GM21528 (cell line): ENCODE measurements around the gene LAIR1.
"Not testable (repeated sequence)": the region's sequence is repeated elsewhere in the genome, so short reads cannot be mapped to it uniquely, and the experiment has no call there.

Experiments used
- ATAC-seq: cut with Tn5 transposase; IDR thresholded peaks from one replicate; pipeline ENCODE4 v1.9.1; 2021; ENCODE audit warnings: mild to moderate bottlenecking, moderate library complexity; ENCODE audit not compliant: unreplicated experiment, low FRiP score

Gene LAIR1

DNA sequence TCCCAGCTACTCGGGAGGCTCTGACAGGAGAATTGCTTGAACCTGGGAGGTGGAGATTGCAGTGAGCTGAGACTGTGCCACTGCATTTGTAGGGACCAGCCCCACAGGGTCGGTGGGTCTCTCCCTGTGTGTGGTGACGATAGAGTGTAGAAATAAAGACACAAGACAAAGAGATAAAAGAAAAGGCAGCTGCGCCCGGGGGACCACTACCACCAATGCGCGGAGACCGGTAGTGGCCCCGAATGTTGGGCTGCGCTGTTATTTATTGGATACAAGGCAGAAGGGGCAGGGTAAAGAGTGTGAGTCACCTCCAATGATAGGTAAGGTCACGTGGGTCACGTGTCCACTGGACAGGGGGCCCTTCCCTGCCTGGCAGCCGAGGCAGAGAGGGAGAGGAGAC, 42.4 kb downstream of the LAIR1 start:
- ATAC-seq = not testable (repeated sequence)

DNA sequence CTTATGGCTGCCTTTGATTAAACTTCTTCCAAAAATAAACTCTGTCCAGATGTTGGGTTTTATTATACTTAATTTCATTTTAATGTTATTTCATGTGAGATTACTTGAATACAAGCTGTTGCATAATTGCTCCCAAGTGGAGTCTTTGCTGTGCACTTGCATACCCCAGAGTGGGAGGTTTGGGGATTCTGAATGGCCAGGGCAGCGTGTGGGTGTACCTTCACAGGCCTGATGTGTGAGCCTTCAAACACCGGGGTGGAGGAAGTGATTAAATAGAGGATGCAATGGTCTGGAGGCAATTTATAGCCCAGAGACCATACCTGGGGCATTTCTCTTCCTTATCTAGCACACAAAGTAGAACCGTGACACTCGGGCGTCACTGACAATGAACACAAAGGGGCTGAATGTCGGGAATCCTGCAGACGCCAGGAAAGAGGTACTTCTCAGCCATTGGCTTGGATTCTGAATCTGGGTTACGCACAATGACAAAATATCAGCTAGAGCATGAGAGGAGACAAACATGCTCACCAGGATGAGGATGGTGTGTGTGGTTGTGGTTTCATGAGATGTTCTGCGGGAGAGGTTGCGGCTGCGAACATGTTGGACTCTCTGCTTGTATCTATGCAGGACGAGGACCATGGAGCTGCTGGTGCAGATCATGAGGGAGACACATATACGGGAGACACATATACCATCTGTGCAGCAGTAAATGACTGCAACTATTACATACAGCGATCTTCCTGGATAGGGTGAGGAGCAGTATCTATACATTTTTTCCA, 44.6 kb downstream of the LAIR1 start:
- no peak for ATAC-seq

DNA sequence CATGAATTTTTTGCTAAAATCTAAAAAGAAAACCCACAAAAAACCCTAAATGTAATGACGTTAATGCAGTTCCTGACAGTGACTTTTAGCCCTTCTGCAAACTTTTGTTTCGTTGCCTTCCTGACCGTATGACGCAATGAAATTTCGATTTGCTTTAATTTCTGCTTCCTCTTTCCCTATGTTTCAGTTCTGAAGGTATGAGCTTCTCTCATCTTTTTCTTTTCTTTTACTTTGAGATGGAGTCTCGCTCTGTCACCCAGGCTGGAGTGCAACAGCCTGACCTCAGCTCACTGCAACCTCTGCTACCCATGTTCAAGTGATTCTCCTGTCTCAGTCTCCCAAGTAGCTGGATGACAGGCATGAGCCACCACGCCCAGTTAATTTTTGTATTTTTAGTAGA, 45.7 kb downstream of the LAIR1 start:
- no peak for ATAC-seq

DNA sequence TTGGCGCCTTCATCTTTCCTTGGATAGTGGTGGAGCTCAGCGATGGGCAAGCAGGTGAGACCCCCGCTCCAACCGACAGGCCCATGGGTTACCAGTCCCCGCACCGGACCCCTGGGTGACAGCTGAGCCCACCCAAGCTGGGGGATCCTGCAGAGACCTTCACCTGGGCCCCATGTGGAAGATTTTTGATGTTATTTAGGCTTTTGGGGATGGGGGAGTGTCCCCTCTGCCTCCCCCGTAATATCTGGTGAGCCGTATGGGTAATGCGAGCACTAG, 46.8 kb downstream of the LAIR1 start:
- no peak for ATAC-seq

DNA sequence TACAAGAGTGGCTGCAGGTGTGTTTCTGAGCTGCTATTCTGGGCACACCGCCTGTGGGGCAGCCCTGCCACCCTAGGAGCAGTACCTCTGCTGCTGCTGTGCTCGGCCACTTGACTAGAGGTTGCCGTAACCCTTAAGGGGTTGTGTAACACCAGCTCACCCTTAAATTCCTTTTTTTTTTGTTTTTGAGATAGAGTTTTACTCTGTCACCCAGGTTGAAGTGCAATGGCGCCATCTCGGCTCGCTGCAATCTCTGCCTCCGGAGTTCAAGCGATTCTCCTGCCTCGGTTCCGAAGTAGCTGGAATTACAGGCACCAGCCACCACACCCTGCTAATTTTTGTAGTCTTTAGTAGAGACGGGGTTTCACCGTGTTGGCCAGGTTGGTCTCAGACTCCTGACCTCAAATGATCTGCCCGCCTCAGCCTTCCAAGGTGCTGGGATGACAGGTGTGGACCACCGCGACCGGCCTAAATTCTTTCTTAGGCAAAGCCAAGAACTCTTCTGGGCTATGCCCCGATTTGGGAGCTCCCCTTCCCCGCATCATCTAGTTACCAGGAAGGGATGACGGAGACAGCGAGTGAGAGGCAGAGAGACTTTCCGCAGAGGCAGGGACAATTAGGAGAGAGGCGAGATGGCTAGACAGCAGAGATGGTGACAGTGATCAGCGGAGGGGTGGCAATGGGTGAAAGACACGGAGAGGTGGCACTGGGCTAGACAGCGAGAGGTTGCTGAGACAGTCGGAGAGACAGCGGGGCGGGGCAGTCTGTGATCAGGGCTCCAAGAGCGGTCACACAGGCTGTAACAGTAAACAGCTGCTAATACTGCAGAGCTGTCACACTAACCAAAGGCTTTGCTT, 47.4 kb downstream of the LAIR1 start:
- no peak for ATAC-seq

DNA sequence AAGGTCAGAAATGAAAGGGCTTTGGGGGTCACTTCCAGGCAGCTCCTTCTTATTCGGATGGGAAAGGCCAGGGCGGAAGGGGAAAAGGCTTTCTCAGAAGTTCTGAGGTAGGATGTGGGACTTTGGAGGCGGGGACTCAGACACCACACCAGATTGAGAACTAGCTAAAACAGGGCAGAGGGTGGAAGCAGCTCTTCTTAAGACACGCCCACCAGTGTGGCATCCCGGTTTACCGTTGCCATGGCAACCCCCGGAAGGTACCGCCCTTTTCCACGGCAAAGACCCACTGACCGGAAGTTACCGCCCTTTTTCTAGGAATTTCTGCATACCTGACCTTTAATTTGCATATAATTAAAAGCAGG, 48.0 kb downstream of the LAIR1 start:
- ATAC-seq = no peak

DNA sequence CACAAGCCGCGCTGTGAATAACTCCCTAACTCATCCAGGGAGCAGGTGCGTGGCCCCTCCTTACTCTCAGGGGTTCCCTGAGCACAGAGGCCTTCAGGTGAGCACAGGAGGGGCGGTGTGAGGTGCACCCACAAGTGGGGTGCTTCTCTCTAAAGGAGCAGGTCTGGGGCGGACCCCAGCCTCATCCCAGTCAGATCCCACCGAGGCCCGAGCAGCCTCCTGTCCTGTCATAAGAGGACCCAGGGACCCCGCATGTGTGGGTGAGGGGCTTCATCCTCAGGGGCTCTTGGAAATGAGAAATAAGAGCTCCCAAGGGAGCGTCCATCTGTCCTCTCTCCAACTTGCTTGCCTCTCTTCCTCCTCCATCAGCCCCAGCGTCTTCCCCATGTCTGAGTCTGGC, 48.8 kb downstream of the LAIR1 start:
- no peak for ATAC-seq

DNA sequence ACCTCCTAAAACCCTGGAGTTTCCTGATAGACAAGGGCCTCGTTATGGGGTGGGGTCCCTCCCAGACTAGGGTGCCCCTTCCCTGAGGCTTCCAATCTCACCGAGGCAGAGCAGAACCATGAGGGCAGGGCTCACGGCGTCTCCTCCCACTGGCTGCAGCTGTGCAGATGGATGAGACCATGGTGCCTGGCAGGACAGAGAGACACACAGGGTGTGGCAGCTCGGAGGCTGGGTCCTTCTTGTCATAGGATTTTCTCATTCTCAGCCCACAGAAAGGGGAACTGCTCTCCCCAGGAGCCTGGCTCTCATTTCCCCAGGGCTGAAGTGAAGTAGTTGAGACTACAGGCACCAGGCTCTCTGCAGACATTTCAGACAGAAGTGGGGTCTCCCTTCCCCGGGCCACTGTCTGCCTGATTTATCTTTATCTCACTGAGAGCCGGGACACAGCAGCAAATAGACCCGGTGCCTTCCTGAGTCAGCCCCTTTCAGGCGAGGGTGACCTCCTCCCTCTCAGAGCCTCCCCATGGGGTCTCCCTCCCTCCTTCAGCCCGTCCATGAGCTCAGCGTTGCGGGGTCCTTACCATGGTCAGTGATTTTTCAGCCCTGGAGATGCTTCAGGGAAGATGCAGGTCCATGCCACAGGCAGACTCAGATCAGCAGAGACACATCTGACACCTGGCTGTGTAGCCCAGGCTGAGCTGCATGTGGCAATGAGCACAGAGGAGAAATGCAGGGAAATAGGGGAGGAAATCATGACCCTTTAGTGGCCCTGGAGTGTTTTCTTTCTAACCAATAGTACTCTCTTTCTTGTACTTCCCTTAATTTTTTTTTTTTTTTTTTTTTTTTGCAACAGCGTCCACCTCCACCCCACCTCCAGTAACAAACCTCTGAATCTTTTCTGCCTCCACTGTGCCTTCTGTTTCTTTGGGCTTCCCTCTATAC, 52.0 kb downstream of the LAIR1 start, which contains the start of gene LILRA5:
Gene LILRA5, minus strand, starts transcription at position 731 of the 942 bp plus-strand sequence. Its CDS starts 147 bp downstream, at position 584.
- ATAC-seq = no peak

DNA sequence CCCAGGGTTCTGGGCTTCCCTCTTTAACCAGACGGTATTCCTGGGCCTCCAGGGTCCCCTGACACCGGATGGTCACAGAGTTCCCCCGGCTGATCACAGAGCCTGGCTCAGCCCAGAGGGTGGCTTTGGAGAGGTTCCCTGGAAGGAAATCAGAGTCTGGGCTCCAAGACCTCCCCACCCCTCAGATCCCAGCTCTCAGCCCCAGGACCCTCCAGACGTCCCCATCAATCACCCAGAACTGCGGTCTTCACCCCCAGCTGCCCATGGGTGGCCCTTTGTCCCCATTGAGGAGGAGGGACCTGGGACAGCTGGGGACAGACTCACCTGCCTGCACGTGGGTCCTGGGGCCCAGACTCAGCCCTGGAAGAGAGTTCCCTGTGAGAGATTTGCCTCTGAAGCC, 52.7 kb downstream of the LAIR1 start:
- no peak for ATAC-seq

DNA sequence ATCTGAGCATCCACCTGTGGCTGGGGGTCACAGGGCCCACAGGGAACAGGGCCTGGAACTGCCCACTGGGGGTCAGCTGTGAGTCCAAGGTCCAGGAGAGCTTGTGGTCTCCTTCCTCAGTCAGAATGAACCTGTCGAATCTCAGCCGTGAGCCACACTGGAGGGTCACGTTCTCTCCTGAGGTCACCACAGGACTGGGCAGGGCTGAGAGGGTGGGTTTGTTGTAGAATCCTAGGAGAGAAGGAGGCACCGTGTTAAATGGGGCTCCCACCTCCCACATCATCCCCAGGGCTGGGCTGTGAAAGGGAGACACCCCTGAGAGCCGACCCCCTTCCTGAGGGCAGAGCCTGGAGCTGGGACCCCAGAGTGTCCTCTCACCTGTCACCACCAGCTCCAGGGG, 53.2 kb downstream of the LAIR1 start:
- ATAC-seq = no peak

DNA sequence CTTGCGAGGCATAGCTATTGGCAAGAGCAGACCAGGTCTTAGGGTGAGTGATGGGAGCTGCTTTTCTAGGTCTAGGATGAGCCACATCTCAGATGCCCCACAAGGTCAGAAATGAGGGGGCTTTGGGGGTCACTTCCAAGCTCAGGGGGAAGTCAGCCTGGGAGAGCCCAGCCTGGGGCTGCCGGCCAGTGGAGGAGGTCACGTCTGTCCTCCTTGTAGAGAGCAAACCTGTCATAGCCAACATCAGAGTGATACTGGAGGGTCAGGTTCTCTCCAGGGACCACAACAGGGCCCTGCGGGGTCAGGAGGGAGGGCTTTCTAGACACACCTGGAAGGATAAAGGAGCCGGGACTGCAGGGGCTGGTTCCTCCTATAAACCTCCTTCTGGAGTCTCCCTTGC, 54.2 kb downstream of the LAIR1 start:
- no peak for ATAC-seq

DNA sequence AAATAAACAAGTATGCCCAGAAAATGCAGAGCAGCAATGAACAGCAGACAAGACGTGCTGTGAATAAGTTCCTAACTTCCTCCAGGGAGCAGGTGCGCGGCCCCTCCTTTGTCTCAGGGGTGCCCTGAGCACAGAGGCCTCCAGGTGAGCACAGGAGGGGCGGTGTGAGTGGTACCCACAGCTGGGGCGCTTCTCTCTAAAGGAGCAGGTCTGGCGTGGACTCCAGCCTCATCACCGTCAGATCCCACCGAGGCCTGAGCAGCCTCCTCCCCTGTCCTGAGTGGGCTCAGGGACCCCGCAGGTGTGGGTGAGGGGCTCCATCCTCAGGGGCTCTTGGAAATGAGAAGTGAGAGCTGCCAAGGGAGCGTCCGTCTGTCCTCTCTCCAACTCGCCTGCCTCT, 54.9 kb downstream of the LAIR1 start:
- ATAC-seq = no peak

DNA sequence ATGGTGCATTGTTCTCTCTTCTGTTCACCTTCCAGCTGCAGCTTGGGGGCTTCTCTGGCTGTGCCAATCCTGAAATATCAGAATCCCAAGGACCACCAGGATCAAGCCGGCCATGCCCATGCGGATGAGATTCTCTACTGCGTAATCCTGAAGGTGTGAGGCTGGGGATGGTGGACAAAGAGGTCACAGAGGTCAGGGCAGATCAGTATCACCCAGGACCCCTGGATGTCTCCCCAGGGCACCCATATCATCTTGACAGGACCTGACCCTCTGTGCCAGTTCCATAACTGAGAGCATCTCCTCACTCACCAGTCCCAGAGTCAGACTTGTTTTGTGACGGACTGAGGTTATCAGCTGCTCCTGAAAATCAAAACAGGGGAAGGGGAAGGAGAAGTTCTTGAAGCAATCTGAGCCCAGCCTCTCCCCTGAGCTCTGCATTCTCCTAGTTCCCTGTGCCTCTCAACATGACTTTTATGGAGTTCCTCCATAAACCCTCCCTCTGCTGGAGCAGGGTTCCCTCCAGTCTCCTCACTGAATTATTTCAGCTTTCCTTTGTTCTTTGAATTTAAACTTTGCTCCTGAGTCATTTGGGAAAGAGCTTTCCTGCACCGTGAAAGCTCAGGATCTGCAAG, 57.2 kb downstream of the LAIR1 start:
- no peak for ATAC-seq

DNA sequence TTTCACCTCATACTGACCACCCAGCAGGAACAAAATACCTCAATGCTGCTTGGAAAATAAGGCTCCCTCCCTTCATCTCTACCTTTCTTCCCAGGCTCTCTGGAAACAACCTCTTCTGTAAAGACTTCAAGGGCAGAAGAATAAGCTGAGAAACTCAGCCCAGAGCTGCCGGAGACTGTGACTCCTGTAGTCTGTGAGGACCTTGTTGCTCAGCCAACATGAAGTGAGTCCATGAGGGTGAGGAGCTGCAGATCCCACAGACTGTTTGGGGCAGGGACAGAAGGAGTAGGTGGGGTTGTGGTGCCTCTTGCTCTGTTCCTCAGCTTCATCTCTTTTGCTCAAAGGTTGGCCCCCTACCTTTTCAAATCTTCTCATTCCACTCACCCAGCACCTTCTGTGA, 59.6 kb downstream of the LAIR1 start:
- no peak for ATAC-seq

DNA sequence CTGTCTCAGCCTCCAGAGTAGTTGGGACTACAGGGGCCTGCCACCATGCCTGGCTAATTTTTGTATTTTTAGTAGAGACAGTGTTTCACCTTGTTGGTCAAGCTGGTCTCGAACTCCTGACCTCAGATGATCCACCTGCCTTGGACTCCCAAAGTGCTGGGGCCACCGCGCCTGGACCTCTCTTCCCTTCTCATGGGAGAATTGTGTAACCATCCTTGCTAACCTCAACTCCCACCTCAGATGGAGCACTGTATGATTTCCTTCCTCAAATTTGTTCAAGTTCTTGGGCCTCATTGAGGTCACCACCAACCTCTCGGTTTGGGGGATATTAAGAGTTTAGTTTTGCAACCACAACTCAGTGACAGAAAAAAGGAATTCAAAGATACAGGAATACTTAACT, 62.5 kb downstream of the LAIR1 start:
- ATAC-seq = no peak
